ENCODE results near the gene LPAR5.
"Not testable (repeated sequence)": the region's sequence is repeated elsewhere in the genome, so short reads cannot be mapped to it uniquely, and the experiment has no call there.

LPAR5 gene

DNA sequence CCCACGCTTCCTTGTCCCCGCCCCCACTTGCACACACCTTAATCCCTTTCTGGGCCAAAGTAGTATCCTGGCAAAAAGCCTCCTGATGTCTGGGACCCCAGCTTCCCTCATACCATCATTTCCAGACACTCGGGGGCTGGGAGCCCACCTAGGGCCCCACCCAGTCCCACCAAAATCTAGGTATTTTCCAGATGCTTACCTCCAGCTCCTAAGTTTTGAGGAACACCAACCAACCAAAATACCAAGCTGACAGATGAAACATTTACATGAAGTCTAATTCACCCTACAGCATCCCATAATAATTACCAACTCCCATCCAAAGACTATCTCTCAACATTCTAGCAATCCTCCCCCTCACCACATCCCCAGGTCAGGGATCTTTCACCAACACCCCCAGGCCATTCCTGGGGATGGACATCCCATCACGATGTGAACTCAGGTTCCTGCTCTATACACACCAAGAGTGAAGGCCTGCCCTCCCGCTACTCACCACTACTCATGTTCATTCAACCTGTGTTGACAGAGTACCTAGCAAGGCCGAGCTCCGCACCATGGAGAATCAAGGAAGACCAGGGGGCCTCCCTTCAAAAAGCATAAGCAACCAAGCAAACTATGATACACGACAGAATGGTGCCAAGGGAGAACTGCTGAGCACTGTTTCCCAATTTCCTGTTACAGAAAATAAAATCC is 27.0 kb downstream of the LPAR5 start:
- H3K4me3 Mint-ChIP-seq: no peak overlapping the region
- no peak overlapping the region for H3K27ac Mint-ChIP-seq
- DNase-seq (peak in 1 of 3 experiments; percentile 24), ATAC-seq (replicated peaks) (no peak)
- H3K4me1 Mint-ChIP-seq (ENCODE audit: low read depth in 2 of 2): peaks cover 41 to 49% of the 10 kb centered on the region in 2 donors
- H3K36me3 Mint-ChIP-seq (ENCODE audit: insufficient read depth): peaks cover 19% of the 10 kb centered on the region
- H3K27me3 Mint-ChIP-seq: no peaks in the 10 kb centered on the region
- H3K9me3 Mint-ChIP-seq: no peaks in the 10 kb centered on the region

DNA sequence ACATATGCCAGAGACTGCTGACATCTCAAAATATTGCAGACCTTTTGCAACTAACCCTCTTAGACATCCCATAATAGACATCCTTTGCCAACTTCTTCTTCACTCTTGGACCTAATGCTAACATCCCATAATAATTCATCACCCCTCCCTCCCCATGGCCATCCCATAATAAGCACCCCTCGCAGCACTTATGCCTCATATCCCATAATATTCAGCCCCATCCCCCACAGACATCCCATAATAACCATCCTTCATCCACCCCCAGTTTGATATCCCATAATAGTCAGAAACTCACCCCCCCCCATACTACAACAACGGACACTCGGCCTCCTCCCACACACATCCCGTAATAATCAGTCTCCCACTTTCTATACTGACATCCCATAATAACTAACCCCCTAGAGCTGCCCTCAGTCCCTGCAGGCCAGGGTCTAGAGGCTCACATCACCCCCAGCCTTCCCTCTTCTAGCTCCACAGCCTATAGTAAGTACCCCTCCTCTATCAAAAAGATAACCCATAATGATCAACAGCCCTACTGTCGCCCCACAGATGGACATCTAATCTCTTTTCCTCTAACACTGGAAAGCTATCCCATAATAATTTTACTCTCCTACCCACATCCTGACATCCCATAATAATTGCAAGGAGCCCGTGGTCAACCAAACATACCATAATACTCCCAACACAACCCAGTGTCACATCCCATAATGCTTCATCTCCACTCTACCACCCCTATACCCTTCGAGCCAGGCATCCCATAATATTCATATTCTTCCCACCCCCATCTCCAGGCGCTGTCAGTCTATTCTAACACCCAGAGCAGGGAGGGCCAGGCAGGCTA is 27.8 kb downstream of the LPAR5 start:
- peak; percentile 68 to 71 (median 69) for DNase-seq
- peak; percentile 59 for ATAC-seq (replicated peaks)
- no peaks in the 10 kb centered on the region for H3K9me3 Mint-ChIP-seq
- H3K27ac Mint-ChIP-seq: no peak overlapping the region
- no peak overlapping the region for H3K4me3 Mint-ChIP-seq
- peaks cover 20% of the 10 kb centered on the region for H3K36me3 Mint-ChIP-seq (ENCODE audit: insufficient read depth)
- no peaks in the 10 kb centered on the region for H3K27me3 Mint-ChIP-seq
- H3K4me1 Mint-ChIP-seq (ENCODE audit: low read depth in 2 of 2): peaks cover 43 to 49% of the 10 kb centered on the region in 2 donors

DNA sequence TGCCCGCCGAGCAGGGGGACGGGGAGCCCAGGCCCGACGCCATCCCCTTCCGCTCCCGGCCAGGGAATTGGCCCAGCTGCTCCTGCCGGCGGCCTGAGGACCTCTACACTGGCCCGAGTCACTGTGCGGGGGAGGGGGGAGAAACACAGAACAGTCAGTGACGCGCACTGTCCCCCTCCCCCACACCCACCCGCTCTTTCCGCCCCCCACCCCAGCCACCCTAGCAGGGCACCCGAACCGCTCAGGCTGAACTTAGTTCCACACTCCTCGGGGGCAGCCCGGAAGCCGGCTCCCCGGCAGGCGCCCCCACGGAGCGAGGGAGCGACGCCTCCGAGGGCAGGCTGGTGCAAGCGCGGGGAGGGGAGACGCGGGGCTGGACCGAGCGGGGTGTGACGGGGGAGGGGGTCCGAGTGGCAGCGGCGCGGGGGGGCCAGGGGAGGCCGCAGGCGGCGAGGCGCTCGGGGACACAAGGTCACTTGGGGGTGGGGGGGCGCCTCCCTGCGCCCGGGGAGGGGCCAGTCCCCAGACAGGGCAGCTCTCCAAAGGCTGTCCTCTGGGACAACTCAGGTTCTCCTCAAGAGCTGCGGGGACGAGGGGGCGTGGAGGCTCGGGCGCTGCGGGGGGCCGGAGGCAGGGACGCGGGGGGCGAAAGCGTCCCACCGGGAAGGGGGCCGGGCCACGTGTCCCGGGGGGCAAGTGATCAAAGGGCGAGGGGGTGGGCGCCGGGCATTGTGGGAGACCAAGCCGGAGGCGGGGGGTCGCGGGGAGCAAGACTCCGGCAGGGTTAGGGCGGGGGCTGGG is 29.2 kb downstream of the LPAR5 start:
- peaks cover 41 to 49% of the 10 kb centered on the region in 2 donors for H3K4me1 Mint-ChIP-seq (ENCODE audit: low read depth in 2 of 2)
- peak; percentile 12 for ATAC-seq (replicated peaks)
- H3K36me3 Mint-ChIP-seq (ENCODE audit: insufficient read depth): peaks cover 33% of the 10 kb centered on the region
- H3K9me3 Mint-ChIP-seq: no peaks in the 10 kb centered on the region
- H3K27ac Mint-ChIP-seq: peak overlapping the region in 1 of 2 donors; percentile 89
- H3K27me3 Mint-ChIP-seq: no peaks in the 10 kb centered on the region
- peak; percentile 47 to 54 (median 53) for DNase-seq
- no peak overlapping the region for H3K4me3 Mint-ChIP-seq

DNA sequence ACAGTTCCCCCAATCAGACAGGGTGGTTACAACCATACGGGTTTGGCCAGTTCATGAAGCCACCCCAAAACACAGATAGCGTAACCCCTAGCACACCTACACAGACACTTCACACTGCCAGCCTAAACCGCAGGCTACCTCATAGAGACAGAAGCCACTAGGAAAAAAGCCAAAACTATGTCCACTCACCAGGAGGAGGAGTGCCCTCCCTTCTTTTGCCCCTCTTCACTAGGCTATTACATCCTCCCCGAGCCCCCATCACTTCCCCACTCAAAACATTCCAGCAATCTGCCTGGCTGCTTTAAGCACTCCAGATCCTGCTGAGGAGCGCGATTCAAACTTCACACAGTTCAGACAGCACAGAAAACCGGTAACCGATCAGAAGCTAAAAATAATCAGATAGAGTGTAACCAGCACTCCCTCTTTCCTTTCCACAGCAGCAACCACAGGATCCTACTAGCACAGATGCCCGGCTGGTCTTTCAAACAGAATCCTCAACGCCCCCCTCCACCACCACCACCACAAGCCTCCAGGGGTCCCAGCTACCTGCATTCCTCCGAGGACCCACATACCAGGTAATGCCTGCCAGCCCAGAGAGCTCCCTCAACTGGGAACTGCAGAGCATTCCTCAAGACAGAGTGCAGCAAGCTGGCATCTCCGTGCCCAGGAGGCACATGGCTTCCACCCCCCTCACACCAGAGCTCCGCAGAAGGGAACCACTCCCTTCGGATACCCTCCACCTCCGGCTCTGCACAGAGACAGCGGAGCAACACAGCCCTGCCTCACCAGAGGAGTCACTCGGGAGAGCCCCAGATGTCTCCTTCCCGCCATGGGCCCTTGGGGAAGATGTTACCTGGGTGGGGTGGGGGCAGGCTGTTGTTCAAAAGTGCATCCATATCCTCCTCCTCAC is 30.1 kb downstream of the LPAR5 start:
- peaks cover 41% of the 10 kb centered on the region for H3K36me3 Mint-ChIP-seq (ENCODE audit: insufficient read depth)

DNA sequence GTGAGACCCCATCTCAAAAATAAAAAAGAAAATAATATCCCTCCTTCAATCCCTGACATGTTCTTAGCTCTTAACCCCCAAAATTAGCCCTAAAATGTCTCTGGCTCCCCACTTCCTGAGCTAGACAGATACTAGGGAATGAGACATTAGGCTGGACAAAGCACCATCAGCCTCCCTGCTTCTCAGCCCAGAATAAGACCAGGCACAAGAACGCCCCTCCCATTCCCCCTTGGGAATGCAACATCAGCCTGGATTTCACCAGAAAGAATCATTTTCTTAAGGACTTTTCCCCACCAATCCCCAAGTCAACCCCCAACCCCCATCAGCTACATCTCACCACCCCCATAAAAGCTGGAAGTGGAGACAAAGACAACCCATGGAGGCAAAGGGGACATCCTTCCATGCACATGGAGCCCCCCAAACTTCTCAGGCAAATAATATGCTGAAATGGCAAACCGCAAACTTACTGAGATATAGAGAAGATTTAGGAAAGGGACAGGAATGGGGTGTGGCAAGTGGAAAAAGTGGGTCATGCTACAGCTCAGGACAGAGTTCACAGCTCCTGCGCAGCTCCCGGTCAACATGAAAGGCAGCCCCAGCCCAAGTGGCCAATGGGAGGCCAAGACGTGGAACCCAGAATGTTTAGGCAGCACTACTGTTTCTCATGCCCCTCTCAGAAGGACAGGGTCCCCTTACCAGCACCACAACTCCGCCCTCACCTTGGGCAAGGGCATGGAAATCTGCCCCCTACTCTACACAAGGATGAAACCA is 31.3 kb downstream of the LPAR5 start:
- Mint-ChIP-seq H3K4me1 (ENCODE audit: low read depth in 2 of 2) (peaks cover 40 to 52% of the 10 kb centered on the region in 2 donors), H3K4me3 (no peak overlapping the region), H3K27ac (peak overlapping the region in 1 of 2 donors; percentile 89), H3K9me3 (no peaks in the 10 kb centered on the region), H3K27me3 (no peaks in the 10 kb centered on the region), H3K36me3 (ENCODE audit: insufficient read depth) (peaks cover 53% of the 10 kb centered on the region)
- DNase-seq: no peak
- ATAC-seq (replicated peaks): no peak

More for the DNA sequence above, 30.1 kb downstream of the LPAR5 start:
- Mint-ChIP-seq H3K27me3 (no peaks in the 10 kb centered on the region), H3K9me3 (no peaks in the 10 kb centered on the region), H3K4me1 (ENCODE audit: low read depth in 2 of 2) (peaks cover 40 to 52% of the 10 kb centered on the region in 2 donors), H3K4me3 (no peak overlapping the region), H3K27ac (peak overlapping the region in 1 of 2 donors; percentile 89)
- ATAC-seq (replicated peaks) (peak; percentile 52), DNase-seq (peak; percentile 51)

DNA sequence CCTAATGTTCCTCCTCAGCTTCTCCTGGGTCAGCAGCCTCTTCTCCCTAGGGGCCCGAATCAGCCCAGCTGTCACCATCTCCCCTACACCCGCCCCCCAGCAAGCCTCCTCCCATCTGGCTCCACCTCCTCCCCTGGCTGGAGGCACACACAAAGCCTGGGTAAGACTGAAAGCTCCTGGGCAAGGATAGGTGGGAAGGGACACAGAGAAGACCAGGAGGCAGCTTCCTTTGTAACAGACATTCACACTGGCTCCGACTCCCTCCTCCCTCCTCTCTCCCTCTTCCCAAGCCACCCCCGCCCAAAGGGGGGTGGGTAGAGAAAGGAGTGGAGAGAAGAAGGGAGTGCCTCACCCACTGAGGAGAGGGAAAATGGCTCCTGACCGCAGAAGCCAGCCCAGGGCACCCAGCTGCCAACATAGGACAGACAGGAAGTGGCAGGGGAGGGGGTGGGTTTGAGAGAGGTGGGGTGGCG is 32.6 kb downstream of the LPAR5 start:
- peak overlapping the region in 1 of 2 donors; percentile 89 for H3K27ac Mint-ChIP-seq
- peaks cover 67% of the 10 kb centered on the region for H3K36me3 Mint-ChIP-seq (ENCODE audit: insufficient read depth)
- ATAC-seq (replicated peaks) (no peak), DNase-seq (no peak)
- no peak overlapping the region for H3K4me3 Mint-ChIP-seq
- peaks cover 40 to 52% of the 10 kb centered on the region in 2 donors for H3K4me1 Mint-ChIP-seq (ENCODE audit: low read depth in 2 of 2)
- no peaks in the 10 kb centered on the region for H3K27me3 Mint-ChIP-seq
- H3K9me3 Mint-ChIP-seq: no peaks in the 10 kb centered on the region

DNA sequence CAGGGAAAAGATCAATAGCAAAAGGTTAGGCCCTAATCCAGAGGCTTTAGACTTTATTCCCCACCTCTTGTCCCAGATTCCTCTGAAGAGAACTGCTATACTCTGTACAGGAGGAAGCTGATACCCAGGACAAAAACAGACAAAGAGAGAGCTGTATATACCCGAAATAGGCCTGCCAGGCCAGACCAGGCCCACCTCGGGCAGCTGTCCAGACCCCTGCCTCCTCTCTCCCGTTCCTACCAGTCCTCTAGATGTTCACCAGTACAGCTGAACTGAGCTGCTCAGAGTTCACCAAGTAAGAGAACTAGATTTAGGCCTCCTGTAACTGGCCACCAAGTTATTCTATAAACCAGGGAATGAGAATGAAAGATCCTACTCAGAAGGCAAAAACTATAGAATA is 33.2 kb downstream of the LPAR5 start:
- no peaks in the 10 kb centered on the region for H3K27me3 Mint-ChIP-seq
- H3K27ac Mint-ChIP-seq: peak overlapping the region in 1 of 2 donors; percentile 89
- no peak overlapping the region for H3K4me3 Mint-ChIP-seq

DNA sequence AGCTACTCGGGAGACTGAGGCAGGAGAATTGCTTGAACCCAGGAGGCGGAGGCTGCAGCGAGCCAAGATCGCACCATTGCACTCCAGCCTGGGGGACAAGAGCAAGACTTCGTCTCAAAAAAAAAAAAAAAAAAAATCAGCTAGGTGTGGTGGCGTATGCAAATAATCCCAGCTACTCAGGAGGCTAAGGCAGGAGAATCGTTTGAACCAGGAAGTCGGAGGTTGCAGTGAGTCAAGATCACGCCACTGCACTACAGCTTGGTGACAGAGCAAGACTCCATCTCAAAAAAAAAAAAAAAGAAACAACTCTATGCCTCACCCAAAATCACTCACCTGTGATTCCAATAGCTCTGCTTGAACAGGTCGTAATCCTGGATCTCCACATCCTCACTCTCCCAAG is 40.1 kb downstream of the LPAR5 start:
- DNase-seq; H3K9me3 Mint-ChIP-seq; H3K27me3 Mint-ChIP-seq; ATAC-seq (replicated peaks); H3K4me3 Mint-ChIP-seq: not testable (repeated sequence)
- peak overlapping the region in 1 of 2 donors; percentile 51 for H3K27ac Mint-ChIP-seq
- peaks cover 0 to 15% of the 10 kb centered on the region in 2 donors for H3K4me1 Mint-ChIP-seq (ENCODE audit: low read depth in 2 of 2)
- H3K36me3 Mint-ChIP-seq (ENCODE audit: insufficient read depth): peaks cover 100% of the 10 kb centered on the region

More for the DNA sequence above, 33.2 kb downstream of the LPAR5 start:
- peaks cover 73% of the 10 kb centered on the region for H3K36me3 Mint-ChIP-seq (ENCODE audit: insufficient read depth)
- peaks cover 40 to 52% of the 10 kb centered on the region in 2 donors for H3K4me1 Mint-ChIP-seq (ENCODE audit: low read depth in 2 of 2)
- ATAC-seq (replicated peaks) (no peak), DNase-seq (no peak)
- H3K9me3 Mint-ChIP-seq: no peaks in the 10 kb centered on the region

DNA sequence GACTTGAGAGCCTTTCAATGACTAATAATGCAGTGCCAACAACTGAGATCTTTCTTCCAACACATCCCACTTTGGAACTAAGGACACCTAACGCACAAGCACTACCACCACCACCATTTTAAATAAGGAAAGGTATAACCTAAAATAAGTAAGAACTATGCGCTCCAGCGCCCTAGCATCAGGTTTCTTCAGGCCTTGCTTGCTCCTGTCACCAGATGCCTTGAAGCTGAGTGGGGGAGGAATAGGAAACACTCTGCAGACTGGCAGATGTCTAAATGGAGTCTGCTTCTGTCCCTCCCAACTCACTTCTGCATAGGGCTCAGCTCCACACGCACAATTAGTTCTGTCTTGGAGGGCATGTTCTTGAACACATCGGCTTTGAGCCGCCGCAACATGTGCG is 43.7 kb downstream of the LPAR5 start:
- no peak overlapping the region for H3K4me3 Mint-ChIP-seq
- ATAC-seq (replicated peaks) (no peak), DNase-seq (no peak)
- H3K27ac Mint-ChIP-seq: peak overlapping the region in 1 of 2 donors; percentile 79
- H3K27me3 Mint-ChIP-seq: no peaks in the 10 kb centered on the region
- peaks cover 0 to 15% of the 10 kb centered on the region in 2 donors for H3K4me1 Mint-ChIP-seq (ENCODE audit: low read depth in 2 of 2)
- H3K9me3 Mint-ChIP-seq: no peaks in the 10 kb centered on the region
- peaks cover 100% of the 10 kb centered on the region for H3K36me3 Mint-ChIP-seq (ENCODE audit: insufficient read depth)

DNA sequence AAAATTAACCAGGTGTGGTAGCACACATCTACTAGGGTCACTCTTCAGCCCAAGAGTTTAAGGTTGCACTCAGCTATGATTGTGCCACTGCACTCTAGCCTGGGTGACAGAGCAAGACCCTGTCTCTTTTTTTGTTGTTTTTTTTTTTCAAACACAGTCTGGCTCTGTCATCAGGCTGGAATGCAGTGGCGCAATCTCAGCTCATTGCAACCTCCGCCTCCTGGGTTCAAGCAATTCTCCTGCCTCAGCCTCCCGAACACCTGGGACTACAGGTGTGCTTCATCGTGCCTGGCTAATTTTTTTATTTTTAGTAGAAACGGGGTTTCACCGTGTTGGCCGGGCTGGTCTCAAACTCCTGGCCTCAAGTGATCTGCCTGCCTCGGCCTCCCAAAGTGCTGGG is 49.2 kb downstream of the LPAR5 start:
- H3K9me3 Mint-ChIP-seq; ATAC-seq (replicated peaks); DNase-seq; H3K27me3 Mint-ChIP-seq; H3K4me3 Mint-ChIP-seq; H3K4me1 Mint-ChIP-seq (ENCODE audit: low read depth in 2 of 2): not testable (repeated sequence)
- H3K27ac Mint-ChIP-seq: peak overlapping the region in 1 of 2 donors; percentile 60
- peaks cover 99% of the 10 kb centered on the region for H3K36me3 Mint-ChIP-seq (ENCODE audit: insufficient read depth)

DNA sequence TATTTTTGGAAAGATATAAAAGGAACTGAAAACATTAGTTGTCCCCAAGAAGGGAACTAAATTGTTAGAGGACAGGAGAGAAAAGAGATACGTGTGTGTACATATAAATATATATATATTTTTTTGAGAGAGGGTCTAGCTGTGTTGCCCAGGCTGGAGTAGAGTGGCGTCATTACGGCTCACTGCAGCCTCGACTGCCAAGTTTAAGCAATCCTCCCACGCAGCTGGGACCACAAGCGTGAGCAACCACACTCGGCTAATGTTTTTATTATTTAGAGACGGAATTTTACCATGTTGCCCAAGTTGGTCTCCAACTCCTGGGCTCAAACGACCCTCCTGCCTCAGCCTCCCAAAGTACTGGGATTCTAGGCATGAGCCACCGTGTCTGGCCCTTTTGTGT is 51.5 kb downstream of the LPAR5 start:
- H3K36me3 Mint-ChIP-seq (ENCODE audit: insufficient read depth): peaks cover 99% of the 10 kb centered on the region
- no peaks in the 10 kb centered on the region for H3K4me1 Mint-ChIP-seq (ENCODE audit: low read depth in 2 of 2)
- no peak overlapping the region for H3K4me3 Mint-ChIP-seq
- H3K27me3 Mint-ChIP-seq: no peaks in the 10 kb centered on the region
- DNase-seq (no peak), ATAC-seq (replicated peaks) (no peak)
- no peak overlapping the region for H3K27ac Mint-ChIP-seq
- no peaks in the 10 kb centered on the region for H3K9me3 Mint-ChIP-seq

DNA sequence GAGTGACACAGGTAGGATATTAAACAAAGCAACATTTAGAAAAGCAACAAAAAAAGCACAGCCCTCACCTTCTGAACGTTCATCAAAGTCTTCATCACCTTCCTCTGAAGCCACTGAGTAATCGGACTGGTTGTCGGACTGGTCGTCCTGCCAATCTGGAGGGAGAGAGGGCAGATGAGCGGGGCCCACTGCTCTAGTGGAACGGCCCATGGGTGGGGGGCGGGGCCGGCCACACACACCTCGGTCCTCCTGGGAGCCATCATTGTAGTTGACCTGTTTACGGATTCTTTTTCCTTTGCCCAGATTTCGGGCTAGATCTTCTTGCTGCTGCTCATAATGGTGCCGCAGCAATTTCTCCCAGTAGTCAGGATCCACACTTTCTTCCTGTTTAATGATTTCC is 52.8 kb downstream of the LPAR5 start:
- Mint-ChIP-seq H3K9me3 (no peaks in the 10 kb centered on the region), H3K4me3 (no peak overlapping the region), H3K36me3 (ENCODE audit: insufficient read depth) (peaks cover 99% of the 10 kb centered on the region), H3K27me3 (no peaks in the 10 kb centered on the region), H3K27ac (peak overlapping the region in 1 of 2 donors; percentile 64), H3K4me1 (ENCODE audit: low read depth in 2 of 2) (peaks cover 0 to 2% of the 10 kb centered on the region in 2 donors)
- DNase-seq: no peak
- no peak for ATAC-seq (replicated peaks)
